GM10248 (cell line): ENCODE measurements around the gene SFI1.
"Not testable (repeated sequence)": the region's sequence is repeated elsewhere in the genome, so short reads cannot be mapped to it uniquely, and the experiment has no call there.

Experiments used
- CTCF ChIA-PET: fragments of 300-600 bp; sonication (Branson Sonifier 250); formaldehyde crosslinking; extraction: SDS; loops from one replicate; lab custom pipeline; 2021; ENCODE audit warnings: antibody characterized with exemption; lab: Yijun Ruan, JAX
- POLR2A ChIA-PET: fragments of 350-650 bp; sonication (Branson Sonifier 250); formaldehyde crosslinking; extraction: SDS; loops from one replicate; lab custom pipeline; 2020; ENCODE audit warnings: antibody characterized with exemption; lab: Yijun Ruan, JAX
- DNase-seq: peaks from one replicate; pipeline ENCODE4 v3.0.0; 2012; ENCODE audit errors: extremely low spot score
- TF ChIP-seq, protein P1 (sequence below): IDR thresholded peaks from 2 replicates; pipeline ENCODE4 v1.5.1; 2012; ENCODE audit warnings: mild to moderate bottlenecking, low read depth; ENCODE audit errors: extremely low read depth, missing control alignments, control extremely low read depth

The SFI1 gene

DNA sequence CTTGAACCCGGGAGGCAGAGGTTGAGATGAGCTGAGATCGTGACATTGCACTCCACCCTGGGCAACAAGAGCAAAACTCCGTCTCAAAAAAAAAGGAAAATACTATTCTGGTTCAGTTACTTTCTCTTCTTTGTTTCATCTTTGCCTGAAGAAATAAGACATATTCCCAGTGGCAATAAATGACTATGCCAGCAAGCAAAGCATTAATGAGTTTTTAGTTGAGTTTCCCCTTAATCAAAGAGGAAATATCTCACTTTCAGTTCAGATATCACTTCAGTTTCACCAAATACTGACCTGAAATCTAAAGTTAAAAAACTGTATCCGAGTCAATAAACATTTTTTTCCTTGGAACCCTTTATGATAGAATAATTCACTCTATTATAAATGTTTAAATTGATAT is 155.3 kb downstream of the SFI1 start:
- ChIA-PET CTCF (no interaction called here), POLR2A (no interaction called here)
- TF ChIP-seq, protein P1, sequence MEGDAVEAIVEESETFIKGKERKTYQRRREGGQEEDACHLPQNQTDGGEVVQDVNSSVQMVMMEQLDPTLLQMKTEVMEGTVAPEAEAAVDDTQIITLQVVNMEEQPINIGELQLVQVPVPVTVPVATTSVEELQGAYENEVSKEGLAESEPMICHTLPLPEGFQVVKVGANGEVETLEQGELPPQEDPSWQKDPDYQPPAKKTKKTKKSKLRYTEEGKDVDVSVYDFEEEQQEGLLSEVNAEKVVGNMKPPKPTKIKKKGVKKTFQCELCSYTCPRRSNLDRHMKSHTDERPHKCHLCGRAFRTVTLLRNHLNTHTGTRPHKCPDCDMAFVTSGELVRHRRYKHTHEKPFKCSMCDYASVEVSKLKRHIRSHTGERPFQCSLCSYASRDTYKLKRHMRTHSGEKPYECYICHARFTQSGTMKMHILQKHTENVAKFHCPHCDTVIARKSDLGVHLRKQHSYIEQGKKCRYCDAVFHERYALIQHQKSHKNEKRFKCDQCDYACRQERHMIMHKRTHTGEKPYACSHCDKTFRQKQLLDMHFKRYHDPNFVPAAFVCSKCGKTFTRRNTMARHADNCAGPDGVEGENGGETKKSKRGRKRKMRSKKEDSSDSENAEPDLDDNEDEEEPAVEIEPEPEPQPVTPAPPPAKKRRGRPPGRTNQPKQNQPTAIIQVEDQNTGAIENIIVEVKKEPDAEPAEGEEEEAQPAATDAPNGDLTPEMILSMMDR = no peak
- DNase-seq = no peak

DNA sequence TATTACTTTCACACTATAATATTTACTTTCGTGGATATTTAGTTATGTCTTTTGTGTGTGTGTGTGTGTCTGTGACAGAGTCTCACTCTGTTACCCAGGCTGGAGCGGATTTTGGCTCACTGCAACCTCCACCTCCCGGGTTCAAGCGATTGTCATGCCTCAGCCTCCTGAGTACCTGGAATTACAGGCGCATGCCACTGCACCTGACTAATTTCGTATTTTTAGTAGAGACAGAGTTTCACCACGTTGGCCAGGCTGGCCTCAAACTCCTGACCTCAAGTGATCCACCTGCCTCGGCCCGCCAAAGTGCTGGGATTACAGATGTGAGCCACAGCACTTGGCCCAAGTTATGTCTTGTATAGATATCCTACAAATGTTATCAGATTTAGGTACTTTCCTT is 155.8 kb downstream of the SFI1 start:
- ChIA-PET POLR2A (no interaction called here), CTCF (no interaction called here)
- no peak for DNase-seq
- TF ChIP-seq, protein P1 = no peak

DNA sequence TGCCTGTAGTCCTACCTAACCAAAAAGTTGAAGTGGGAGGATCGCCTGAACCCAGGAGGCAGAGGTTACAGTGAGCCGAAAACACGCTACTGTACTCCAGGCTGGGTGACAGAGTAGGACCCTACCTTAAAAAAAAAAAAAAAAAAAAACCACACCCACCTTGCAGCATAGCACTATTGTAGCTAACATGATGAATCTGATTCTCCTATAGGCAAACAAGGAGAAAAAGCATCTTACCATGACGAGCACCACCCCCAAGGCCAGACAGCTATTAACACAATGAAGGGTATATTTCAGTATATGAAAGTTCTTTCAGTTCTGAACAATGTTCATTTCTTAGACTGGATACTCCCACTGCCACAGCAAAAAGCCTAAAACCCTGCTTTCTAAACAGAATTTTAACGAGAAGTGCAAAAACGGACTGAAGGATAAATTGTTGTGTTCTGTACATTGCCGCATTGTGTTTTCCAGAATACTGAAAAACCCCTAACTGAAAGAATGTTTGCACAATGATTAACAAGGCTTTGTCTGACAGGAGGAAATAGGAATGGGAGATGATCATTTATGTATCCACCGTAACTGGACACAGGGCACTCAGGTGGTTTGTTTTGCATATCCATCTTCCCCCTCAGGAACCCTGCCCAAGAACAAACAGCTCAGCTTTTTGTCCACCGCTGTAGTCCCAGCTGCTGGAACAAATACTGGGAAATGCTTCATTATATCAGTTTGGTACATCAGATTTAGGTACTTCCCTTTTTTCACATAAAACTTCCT is 156.8 kb downstream of the SFI1 start:
- CTCF ChIA-PET = interaction anchor here (0.9 to 2.4 kb wide), 5 partner anchors 10 to 295 kb away, joined by 3 to 8 read pairs (median 4); no protein-coding TSS in a partner anchor
- DNase-seq = no peak
- POLR2A ChIA-PET = interaction anchor here (0.6 kb wide), 2 partner anchors 23 to 285 kb away, joined by 3 to 5 read pairs; no protein-coding TSS in a partner anchor
- TF ChIP-seq, protein P1 = no peak

DNA sequence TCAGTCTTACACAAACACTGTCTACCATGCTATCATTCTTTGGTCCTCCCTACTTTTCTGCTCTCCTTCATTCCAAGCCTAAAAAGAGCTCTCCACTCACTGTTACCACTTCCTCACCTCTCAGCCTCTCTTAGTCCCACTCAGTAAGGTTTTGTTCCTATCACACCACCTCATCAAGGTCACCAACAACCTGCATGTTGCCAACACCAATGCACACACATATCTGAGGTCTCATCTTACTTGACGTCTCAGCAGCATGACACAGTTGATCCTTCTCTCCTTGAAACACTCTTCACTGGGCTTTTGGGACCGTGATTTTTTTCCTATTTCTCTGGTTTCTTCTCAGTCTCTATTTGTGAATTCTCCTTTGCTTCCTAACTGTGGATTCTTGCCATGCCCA is 157.6 kb downstream of the SFI1 start:
- ChIA-PET CTCF (interaction anchor here (0.9 to 2.4 kb wide), 5 partner anchors 9 to 294 kb away, joined by 3 to 8 read pairs (median 4); no protein-coding TSS in a partner anchor), POLR2A (no interaction called here)
- TF ChIP-seq, protein P1 = no peak
- no peak for DNase-seq

DNA sequence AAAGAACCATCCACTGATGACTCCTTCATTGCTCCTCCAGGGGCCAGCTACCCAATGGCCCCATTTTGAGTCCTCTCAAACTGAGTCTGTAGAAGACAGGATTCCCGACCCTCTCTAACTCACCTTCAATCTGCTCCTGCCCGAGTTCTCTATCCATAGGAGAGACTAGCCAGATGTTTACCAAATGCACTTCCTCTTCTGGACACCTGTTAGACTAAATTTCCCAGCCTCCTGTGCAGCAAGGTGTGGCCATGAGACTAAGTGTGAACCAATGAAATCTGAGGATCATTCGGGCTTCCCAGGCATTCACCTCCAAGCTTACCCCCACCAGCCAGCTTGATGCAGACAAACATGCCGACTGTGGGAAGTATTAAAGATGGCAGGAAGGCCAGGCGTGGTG is 158.1 kb downstream of the SFI1 start:
- ChIA-PET POLR2A (interaction anchor here (1.3 kb wide), 1 partner anchor 17 kb away, joined by 3 read pairs; no protein-coding TSS in a partner anchor), CTCF (interaction anchor here (1.0 to 2.4 kb wide), 3 partner anchors 11 to 18 kb away, joined by 3 to 8 read pairs (median 3); no protein-coding TSS in a partner anchor)
- TF ChIP-seq, protein P1 = no peak
- DNase-seq = no peak

DNA sequence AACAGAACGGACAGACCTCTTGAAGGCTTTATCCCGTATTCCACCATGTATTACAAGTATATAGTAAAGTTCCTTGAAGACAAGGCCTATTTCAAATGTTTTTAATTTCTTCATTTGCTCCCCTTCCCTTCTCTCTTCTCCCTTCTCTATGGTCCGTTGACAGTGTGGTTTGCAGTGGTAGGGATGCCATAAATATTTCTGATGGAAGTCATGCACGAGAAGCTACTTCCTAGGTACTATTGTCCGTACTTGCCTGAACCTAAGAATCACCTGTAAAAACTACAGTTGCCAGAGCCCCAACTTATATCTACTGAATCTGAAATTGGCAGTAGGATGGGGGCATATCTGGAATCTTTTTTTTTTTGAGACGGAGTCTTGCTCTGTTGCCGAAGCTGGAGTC is 162.9 kb downstream of the SFI1 start:
- ChIA-PET CTCF (no interaction called here), POLR2A (interaction anchor here (0.5 kb wide), 1 partner anchor 8 kb away, joined by 4 read pairs; no protein-coding TSS in a partner anchor)
- TF ChIP-seq, protein P1 = no peak
- DNase-seq = no peak

DNA sequence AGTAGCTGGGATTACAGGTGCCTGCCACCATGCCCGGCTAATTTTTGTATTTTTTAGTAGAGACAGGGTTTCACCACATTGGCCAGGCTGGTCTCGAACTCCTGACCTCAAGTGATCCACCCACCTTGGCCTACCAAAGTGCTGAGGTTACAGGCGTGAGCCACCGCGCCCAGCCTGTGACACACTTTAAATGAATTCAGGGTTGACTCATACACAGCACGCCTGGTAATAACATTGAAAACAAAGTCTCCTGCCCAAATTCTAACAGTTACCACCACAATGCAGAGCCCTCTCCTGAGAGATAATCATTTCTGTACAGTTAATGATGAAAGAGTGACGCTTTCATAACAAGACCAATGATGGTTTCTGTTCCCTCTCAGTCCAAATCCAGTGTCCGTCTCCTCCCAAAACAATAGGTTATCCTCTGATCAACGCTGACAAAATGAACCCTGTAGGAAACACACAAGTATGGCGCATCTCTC is 164.6 kb downstream of the SFI1 start:
- ChIA-PET POLR2A (interaction anchor here (1.0 to 1.1 kb wide), 2 partner anchors 22 to 23 kb away, joined by 3 to 4 read pairs; no protein-coding TSS in a partner anchor), CTCF (interaction anchor here (0.7 to 3.0 kb wide), 7 partner anchors 13 to 310 kb away, joined by 3 to 19 read pairs (median 3); no protein-coding TSS in a partner anchor)
- DNase-seq = not testable (repeated sequence)
